HG02610 (cell line): Measurements from ENCODE around the gene BRINP1.

ENCODE experiments used
- ATAC-seq: cut with Tn5 transposase; IDR thresholded peaks from one replicate; pipeline ENCODE4 v1.9.1; 2021; ENCODE audit warnings: mild to moderate bottlenecking, moderate library complexity; ENCODE audit not compliant: unreplicated experiment

Gene BRINP1

DNA sequence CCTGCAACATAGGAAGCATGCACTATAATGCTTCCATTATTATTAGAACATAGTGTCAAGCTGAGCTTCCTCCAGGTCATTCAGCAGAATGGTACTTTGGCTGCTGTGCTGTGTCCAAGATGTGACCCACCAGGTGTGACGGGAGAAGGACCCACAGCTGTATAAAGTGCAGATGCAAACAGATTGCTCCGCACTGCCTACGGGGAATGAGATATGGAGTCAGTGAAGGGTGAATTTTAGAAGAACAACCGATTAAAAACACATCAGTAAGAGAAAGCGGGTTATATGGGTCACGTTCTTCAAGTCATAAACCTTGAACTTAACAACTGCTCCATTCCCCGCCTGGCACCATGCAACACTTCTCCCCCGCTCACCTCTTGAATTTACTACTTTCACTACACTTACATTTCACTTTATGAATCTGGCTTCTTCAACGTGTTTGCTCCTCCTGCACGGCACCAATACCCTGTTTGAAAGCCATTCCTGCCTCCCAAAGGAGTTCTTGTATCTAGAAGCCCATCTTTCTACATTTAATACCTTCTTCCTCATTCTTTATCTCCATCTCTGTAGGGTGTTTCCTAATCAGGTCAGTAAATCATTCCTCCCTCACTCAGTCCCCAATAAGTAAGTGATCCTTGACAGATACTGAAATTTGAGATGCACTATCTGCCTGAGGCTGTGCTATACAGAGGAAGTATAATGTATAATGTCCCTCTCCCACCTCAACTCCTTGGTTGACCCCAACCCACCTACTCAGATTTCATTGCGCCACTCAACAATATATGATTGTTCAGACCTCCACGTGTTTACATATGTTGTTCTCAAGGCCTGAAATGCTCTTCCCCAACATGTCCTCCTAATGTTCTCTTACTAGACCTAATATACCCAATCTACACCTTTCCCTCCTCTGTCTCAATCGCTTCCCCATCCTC is 25.9 kb downstream of the BRINP1 start:
- no peak for ATAC-seq

- ATAC-seq, result no peak
Observed at GRCh38 chr9:119339056-119339455, 30.2 kb downstream of the BRINP1 start.

DNA sequence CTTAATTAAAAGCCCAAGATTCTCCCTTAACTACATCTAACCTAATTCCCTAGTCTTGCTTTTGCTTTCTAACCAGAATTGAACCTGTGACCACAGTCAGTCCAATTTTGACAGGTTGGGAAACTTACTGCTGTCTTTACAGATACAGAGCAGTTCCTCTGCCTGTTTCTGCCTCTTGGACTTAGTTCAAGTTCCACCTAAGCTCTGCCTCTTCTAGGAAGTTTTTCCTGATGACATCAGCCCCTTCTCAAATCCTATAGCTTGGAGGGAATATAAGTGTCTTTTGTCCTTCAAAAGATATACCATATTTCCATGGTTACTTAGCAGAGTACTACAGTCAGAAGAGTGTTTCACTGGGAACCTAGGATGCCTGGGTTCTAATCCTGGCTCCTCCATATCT is 31.7 kb downstream of the BRINP1 start:
- ATAC-seq, result no peak

GRCh38 chr9:119334745-119335144 is 34.5 kb downstream of the BRINP1 start:
- ATAC-seq, result no peak

DNA sequence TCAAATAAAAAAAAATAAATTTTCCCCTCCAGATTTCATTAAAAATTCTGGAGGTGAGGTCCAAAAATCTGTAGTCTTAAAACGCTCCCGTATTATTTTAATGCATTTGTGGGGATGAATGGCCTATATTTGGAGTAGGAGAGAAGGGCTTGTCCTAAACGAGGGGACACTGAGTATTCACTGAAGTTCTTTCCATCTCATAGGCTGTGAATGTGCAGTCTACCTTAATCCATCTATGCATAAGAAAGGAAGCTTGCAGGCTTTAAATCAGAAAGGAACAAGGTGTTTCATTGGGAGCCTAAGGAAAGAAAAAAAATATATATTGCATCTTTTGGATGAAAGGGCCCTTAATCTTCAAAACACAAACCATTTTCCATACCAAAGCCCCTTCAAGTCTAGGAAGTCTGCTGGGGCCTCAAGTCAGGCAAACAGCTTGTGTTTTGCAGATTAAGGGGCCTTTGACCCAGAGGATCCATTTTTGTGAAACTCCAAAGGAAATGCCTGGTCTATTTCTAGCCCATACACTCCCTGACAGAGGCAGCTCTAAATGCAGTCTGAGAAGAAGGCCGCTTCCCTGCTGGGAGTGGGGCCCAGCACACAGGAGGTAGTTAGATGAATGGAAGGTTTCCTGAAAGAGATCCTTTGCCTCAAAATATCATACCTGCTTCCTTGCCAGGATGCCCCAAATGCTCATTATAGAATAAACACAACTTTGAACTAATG is 35.6 kb downstream of the BRINP1 start:
- ATAC-seq, result no peak

DNA sequence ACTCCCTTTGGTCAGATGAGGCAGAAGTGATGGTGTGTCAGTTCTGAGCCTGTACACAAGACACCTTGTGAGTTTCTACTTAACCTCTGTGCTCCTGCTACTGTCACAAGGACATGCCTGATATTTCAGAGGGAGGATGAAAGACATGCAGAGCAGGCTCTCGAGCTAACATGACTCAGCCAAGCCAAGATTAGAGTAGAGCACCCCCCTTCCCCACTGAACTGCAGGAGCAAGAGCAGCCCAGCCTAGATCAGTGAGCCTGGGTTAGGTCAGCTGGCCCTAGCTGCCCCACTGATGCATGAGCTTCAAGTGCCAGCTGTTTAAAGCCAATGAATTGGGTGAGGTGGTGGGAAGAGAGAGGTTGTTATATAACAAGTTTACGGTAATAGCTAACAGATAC is 36.7 kb downstream of the BRINP1 start:
- no peak for ATAC-seq

GRCh38 chr9:119322184-119322583 is 47.1 kb downstream of the BRINP1 start:
- ATAC-seq, result no peak

DNA sequence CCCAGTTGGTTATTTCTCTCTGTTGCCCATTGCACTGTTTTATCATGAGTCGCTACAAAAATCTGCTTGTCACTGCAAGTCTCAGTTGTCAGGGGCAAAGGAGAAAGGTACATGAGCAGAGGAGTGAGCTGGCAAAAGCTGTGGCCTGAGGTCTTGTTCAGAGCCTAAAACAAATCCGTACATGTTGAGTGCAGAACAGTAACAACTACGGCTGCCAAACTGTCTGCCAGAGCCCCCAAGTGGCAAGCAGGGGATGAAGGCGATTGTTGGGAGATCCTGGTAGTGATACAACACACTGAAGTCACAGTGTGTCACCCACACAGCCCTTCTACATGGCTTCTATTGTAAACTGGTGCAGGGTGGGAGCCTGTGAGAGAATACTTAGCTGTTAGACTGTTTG is 50.9 kb downstream of the BRINP1 start:
- no peak for ATAC-seq

- no peak for ATAC-seq
Observed at GRCh38 chr9:119313846-119314245, 55.4 kb downstream of the BRINP1 start.

DNA sequence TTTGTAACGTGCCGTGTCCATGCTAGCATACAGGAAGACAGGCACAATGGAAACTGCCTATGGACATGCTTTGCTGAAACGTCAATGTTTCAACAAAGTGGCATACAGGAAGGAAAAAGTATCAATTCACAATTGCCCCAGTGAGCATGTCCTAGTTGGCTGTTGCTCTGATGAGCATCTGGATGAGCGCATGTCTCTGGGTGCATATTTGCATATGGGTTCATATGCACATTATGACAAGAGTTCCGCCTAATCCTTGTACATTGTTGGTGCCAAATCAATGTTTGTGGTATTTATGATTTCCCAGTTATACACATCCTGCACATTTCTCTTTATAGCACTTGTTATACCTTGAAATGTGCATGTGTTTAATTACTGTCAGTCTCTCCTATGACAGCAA is 58.5 kb downstream of the BRINP1 start:
- ATAC-seq, result no peak

- no peak for ATAC-seq
Observed at GRCh38 chr9:119307471-119307870, 61.8 kb downstream of the BRINP1 start.

DNA sequence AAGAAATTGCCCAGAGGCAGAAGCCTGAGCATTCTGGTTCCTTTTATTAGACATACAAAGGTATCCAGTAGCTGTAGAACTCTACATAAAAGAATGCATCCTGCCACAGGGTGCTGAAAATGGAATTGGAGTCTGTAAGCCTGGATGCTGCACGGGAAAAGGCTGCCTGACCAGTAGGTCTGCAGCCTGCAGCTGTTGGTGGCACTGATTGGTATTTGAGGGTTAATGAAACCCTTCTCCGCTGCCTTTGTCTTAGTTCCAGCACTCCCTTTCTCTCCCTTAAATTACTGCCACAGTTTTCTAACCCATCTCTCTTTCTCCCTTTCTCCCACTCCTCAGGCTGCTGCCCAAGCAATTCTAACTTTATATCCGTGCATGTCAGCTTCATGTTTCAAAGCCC is 64.7 kb downstream of the BRINP1 start:
- no peak for ATAC-seq

DNA sequence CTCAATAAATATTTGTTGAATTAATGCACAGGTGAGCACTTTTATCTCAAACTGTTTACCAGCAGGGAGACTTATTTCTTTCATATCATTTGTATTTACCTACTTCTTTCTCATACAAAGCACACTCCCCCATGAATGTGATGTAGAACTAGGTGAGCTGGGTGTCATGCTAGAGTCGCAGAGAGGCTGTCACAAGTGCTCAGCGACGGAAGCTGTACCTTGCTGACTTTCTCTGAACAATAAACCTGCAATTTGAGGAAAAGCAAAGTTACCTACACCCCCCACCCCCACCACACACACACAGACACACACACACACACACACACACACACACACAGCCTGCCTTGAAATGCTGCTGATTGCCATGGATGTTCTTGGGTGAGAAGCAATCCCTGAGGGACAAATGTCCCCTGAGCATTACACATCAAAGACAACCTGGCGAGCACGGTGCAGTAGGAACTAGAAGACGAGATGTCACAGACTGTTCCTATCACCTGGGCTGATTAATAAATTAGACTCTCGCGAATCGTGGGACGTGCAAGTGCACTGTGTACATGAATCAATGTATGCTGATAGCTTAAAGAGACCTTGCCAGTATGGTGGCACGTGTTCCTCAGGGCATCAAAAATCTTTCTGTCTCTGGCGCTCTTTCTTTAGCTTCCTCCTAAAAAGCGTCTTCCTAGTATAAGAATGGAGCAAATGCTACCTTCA is 66.1 kb downstream of the BRINP1 start:
- ATAC-seq, result no peak

- ATAC-seq, result peak; percentile 88
Observed at GRCh38 chr9:119298076-119298853, 71.0 kb downstream of the BRINP1 start.

GRCh38 chr9:119291554-119291953 is 77.7 kb downstream of the BRINP1 start:
- ATAC-seq, result no peak

GRCh38 chr9:119289740-119290433 is 79.3 kb downstream of the BRINP1 start:
- peak; percentile 65 for ATAC-seq

- ATAC-seq, result no peak
Observed at GRCh38 chr9:119284587-119285337, 84.5 kb downstream of the BRINP1 start.

DNA sequence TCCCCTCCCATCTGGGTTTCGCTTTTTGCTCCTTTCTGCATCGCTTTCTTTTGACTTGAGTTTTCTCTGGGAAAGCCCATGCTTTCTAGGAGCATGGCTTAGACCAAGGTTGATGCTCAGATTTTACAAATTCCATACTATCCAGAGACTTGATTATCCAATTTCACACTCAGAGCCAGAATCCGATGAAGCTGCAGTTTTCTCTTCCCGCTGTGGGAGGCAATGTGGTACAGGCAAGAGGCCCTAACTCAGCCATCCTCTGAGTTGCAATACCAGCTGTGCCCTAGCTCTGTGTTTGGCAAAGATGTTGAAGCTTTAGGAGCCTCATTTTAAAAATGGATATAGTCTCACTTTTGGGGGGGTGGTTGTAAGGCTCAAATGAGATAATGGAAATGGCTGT is 85.1 kb downstream of the BRINP1 start:
- ATAC-seq, result no peak

GRCh38 chr9:119283078-119283794 is 86.0 kb downstream of the BRINP1 start:
- no peak for ATAC-seq
